HG02852 (cell line): Measurements from ENCODE around the gene PTPRD.

Source experiments
- ATAC-seq: cut with Tn5 transposase; IDR thresholded peaks from one replicate; pipeline ENCODE4 v1.9.1; 2021; ENCODE audit warnings: mild to moderate bottlenecking, moderate library complexity; ENCODE audit not compliant: unreplicated experiment

The PTPRD gene

GRCh38 chr9:8670751-8671150 lies 1942.1 kb downstream of the PTPRD start:
- no peak for ATAC-seq

GRCh38 chr9:8668751-8669150 lies 1944.1 kb downstream of the PTPRD start:
- ATAC-seq = no peak

- no peak for ATAC-seq
Measured at GRCh38 chr9:8668231-8668630, 1944.6 kb downstream of the PTPRD start.

GRCh38 chr9:8666060-8666459 lies 1946.7 kb downstream of the PTPRD start:
- ATAC-seq = no peak

GRCh38 chr9:8660383-8660782 lies 1952.4 kb downstream of the PTPRD start:
- no peak for ATAC-seq

- ATAC-seq = no peak
Measured at GRCh38 chr9:8659108-8659507, 1953.7 kb downstream of the PTPRD start.

GRCh38 chr9:8655071-8655470 lies 1957.7 kb downstream of the PTPRD start:
- no peak for ATAC-seq

GRCh38 chr9:8653855-8654254 lies 1958.9 kb downstream of the PTPRD start:
- ATAC-seq = no peak

- no peak for ATAC-seq
Measured at GRCh38 chr9:8653111-8653510, 1959.7 kb downstream of the PTPRD start.

- no peak for ATAC-seq
Measured at GRCh38 chr9:8652255-8652654, 1960.5 kb downstream of the PTPRD start.

GRCh38 chr9:8651846-8652215 lies 1961.0 kb downstream of the PTPRD start:
- ATAC-seq = no peak

- ATAC-seq = no peak
Measured at GRCh38 chr9:8651070-8651845, 1961.5 kb downstream of the PTPRD start.

GRCh38 chr9:8649807-8650206 lies 1963.0 kb downstream of the PTPRD start:
- ATAC-seq = no peak

GRCh38 chr9:8649160-8649559 lies 1963.6 kb downstream of the PTPRD start:
- ATAC-seq = no peak

- no peak for ATAC-seq
Measured at GRCh38 chr9:8648271-8648845, 1964.4 kb downstream of the PTPRD start.

GRCh38 chr9:8647824-8648223 lies 1965.0 kb downstream of the PTPRD start:
- ATAC-seq = no peak

GRCh38 chr9:8644571-8644970 lies 1968.2 kb downstream of the PTPRD start:
- ATAC-seq = no peak

- no peak for ATAC-seq
Measured at GRCh38 chr9:8643896-8644295, 1968.9 kb downstream of the PTPRD start.

- no peak for ATAC-seq
Measured at GRCh38 chr9:8643464-8643863, 1969.3 kb downstream of the PTPRD start.

GRCh38 chr9:8640761-8641160 lies 1972.0 kb downstream of the PTPRD start:
- no peak for ATAC-seq

GRCh38 chr9:8637626-8638025 lies 1975.2 kb downstream of the PTPRD start:
- no peak for ATAC-seq

GRCh38 chr9:8633784-8634183 lies 1979.0 kb downstream of the PTPRD start:
- ATAC-seq = no peak

- no peak for ATAC-seq
Measured at GRCh38 chr9:8632493-8632892, 1980.3 kb downstream of the PTPRD start.
